T-helper 2 cell treated with Interferon-gamma antibody and Interleukin-4, amounts not matched to agents 5 μg/mL and 100 μg/mL, for 36 hours (primary cell): ENCODE results near the gene CXCL5.
A peak's percentile ranks its signal among the peaks of the same experiment; 100 is the strongest.

ENCODE experiments used
- DNase-seq: peaks from one replicate; pipeline ENCODE4 v3.0.0; 2021; ENCODE audit warnings: low spot score
- H3K27ac Mint-ChIP-seq: one replicate; pipeline ENCODE4 v1.8.0; 2021; ENCODE audit warnings: mild to moderate bottlenecking, mixed read lengths
- H3K27me3 Mint-ChIP-seq: one replicate; pipeline ENCODE4 v1.8.0; 2021; ENCODE audit warnings: low read depth, mixed read lengths
- H3K36me3 Mint-ChIP-seq: one replicate; pipeline ENCODE4 v1.8.0; 2021; ENCODE audit warnings: low read depth, mixed read lengths
- H3K4me1 Mint-ChIP-seq: one replicate; pipeline ENCODE4 v1.8.0; 2021; ENCODE audit warnings: low read depth, mixed read lengths
- H3K4me3 Mint-ChIP-seq: one replicate; pipeline ENCODE4 v1.8.0; 2022; ENCODE audit warnings: mild to moderate bottlenecking, moderate library complexity, mixed read lengths
- H3K9me3 Mint-ChIP-seq: one replicate; pipeline ENCODE4 v1.8.0; 2021; ENCODE audit warnings: mixed read lengths

The CXCL5 gene

GRCh38 chr4:74031576-74031975, 33.1 kb upstream of the CXCL5 start:
- no peak for DNase-seq
- Mint-ChIP-seq H3K27me3 (peaks cover 11% of the 10 kb centered on the region), H3K27ac (no peak overlapping the region), H3K4me3 (no peak overlapping the region), H3K9me3 (peaks cover 5% of the 10 kb centered on the region), H3K4me1 (no peaks in the 10 kb centered on the region), H3K36me3 (no peaks in the 10 kb centered on the region)

DNA sequence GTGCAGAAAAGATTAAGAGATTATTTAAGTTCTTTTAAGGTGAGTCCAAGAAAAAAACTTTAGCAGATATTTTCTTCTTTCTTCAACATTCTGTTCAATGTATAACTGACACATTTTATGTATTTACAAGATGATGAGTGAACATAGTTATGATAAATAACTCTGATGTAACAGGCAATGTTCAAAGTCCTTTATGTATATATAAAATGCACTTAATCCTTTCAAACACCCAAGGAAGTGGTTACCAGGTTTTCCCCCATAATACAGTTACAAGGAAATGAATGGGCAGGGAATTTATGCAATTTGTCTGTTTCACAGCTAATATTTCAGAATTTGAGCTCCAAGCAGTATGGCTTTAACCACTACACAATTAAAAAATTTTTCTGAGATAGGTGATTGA, 31.8 kb upstream of the CXCL5 start:
- Mint-ChIP-seq H3K27me3 (peaks cover 3% of the 10 kb centered on the region), H3K36me3 (no peaks in the 10 kb centered on the region), H3K4me3 (no peak overlapping the region), H3K9me3 (peaks cover 8% of the 10 kb centered on the region), H3K4me1 (no peaks in the 10 kb centered on the region), H3K27ac (no peak overlapping the region)
- no peak for DNase-seq

DNA sequence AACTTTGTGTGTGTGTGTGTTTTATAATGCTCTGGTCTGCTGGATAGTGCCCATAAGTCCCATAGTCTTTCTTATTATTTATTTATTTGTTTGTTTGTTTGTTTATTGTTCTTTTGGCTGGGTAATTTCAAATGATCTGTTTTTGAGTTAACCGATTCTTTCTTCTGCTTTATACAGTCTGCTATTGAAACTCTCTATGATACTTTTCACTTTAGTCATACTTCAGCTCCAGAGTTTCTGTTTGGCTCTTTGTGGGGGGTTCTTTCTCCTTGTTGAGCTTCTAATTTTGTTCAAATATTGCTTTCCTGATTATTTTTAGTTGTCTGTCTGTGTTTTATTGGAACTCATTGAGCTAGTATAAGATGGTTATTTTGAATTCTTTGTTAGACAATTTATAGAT, 30.0 kb upstream of the CXCL5 start:
- Mint-ChIP-seq H3K4me1 (no peaks in the 10 kb centered on the region), H3K27ac (no peak overlapping the region), H3K27me3 (peaks cover 3% of the 10 kb centered on the region), H3K9me3 (peaks cover 8% of the 10 kb centered on the region), H3K36me3 (no peaks in the 10 kb centered on the region), H3K4me3 (no peak overlapping the region)
- DNase-seq: no peak

DNA sequence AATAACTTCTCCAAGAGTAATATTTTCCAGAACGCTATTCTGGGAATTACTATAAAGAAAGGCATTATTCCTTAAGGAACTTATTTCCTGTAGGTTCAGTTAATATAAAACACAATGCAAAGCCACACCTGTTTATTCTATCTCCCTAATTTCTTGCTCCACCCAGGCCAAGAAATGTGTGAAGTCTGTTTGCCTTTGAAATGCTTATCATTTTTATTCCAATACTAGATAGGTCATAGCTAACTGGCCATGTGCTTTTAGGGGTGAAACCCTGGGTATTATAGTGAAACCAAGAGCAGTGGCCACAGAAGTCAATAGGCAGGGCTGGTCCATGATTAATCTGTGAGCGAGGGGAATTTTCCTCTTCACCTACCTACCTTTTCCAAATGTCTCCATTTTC, 25.2 kb upstream of the CXCL5 start:
- Mint-ChIP-seq H3K4me3 (no peak overlapping the region), H3K36me3 (no peaks in the 10 kb centered on the region), H3K27ac (no peak overlapping the region), H3K4me1 (peaks cover 2% of the 10 kb centered on the region), H3K27me3 (peaks cover 3% of the 10 kb centered on the region), H3K9me3 (peaks cover 8% of the 10 kb centered on the region)
- DNase-seq: no peak

- Mint-ChIP-seq H3K27ac (no peak overlapping the region), H3K4me1 (peaks cover 6% of the 10 kb centered on the region), H3K9me3 (peaks cover 4% of the 10 kb centered on the region), H3K4me3 (no peak overlapping the region), H3K36me3 (no peaks in the 10 kb centered on the region), H3K27me3 (no peaks in the 10 kb centered on the region)
- DNase-seq: no peak
These were observed 23.1 kb upstream of the CXCL5 start for GRCh38 chr4:74021601-74022000.

DNA sequence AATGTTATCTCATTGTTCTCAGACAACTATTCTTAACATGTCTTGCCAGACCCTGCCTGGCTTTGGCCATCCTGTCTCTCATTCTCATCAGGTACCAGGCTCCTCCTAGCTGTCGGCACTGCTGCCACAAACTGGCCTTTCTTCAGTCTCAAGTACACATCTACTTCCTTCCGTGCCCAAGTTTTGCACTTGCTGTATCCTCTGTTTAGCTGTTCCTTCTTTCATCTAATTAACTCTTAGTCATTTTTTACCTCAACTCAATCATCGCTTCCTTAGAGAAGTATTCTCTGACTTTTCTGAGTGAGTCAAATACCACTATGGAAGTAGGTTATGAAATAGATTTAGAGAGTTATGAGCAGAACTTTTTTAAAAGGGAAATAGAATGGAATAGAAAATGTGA, 20.3 kb upstream of the CXCL5 start:
- H3K4me1 Mint-ChIP-seq: peaks cover 18% of the 10 kb centered on the region
- no peak overlapping the region for H3K27ac Mint-ChIP-seq
- no peak for DNase-seq
- H3K4me3 Mint-ChIP-seq: no peak overlapping the region
- H3K27me3 Mint-ChIP-seq: no peaks in the 10 kb centered on the region
- H3K36me3 Mint-ChIP-seq: no peaks in the 10 kb centered on the region
- H3K9me3 Mint-ChIP-seq: no peaks in the 10 kb centered on the region

GRCh38 chr4:74018116-74018515, 19.6 kb upstream of the CXCL5 start:
- Mint-ChIP-seq H3K27me3 (no peaks in the 10 kb centered on the region), H3K36me3 (no peaks in the 10 kb centered on the region), H3K4me1 (peaks cover 18% of the 10 kb centered on the region), H3K4me3 (no peak overlapping the region), H3K27ac (no peak overlapping the region), H3K9me3 (no peaks in the 10 kb centered on the region)
- DNase-seq: no peak

- Mint-ChIP-seq H3K4me3 (peak overlapping the region; percentile 16), H3K27ac (peak overlapping the region; percentile 21), H3K27me3 (no peaks in the 10 kb centered on the region), H3K36me3 (no peaks in the 10 kb centered on the region), H3K4me1 (peaks cover 18% of the 10 kb centered on the region), H3K9me3 (no peaks in the 10 kb centered on the region)
- DNase-seq: no peak
These were observed 17.6 kb upstream of the CXCL5 start for GRCh38 chr4:74016068-74016467.

GRCh38 chr4:74015126-74015780, 16.8 kb upstream of the CXCL5 start:
- no peak for DNase-seq
- peaks cover 18% of the 10 kb centered on the region for H3K4me1 Mint-ChIP-seq
- H3K4me3 Mint-ChIP-seq: no peak overlapping the region
- H3K27ac Mint-ChIP-seq: peak overlapping the region; percentile 1
- H3K9me3 Mint-ChIP-seq: no peaks in the 10 kb centered on the region
- H3K27me3 Mint-ChIP-seq: no peaks in the 10 kb centered on the region
- H3K36me3 Mint-ChIP-seq: no peaks in the 10 kb centered on the region

- no peak for DNase-seq
- Mint-ChIP-seq H3K4me3 (no peak overlapping the region), H3K4me1 (peaks cover 18% of the 10 kb centered on the region), H3K27me3 (no peaks in the 10 kb centered on the region), H3K36me3 (no peaks in the 10 kb centered on the region), H3K9me3 (no peaks in the 10 kb centered on the region), H3K27ac (no peak overlapping the region)
These were observed 15.9 kb upstream of the CXCL5 start for GRCh38 chr4:74014332-74014731.

- Mint-ChIP-seq H3K4me1 (peaks cover 14% of the 10 kb centered on the region), H3K27ac (no peak overlapping the region), H3K36me3 (no peaks in the 10 kb centered on the region), H3K9me3 (no peaks in the 10 kb centered on the region), H3K27me3 (no peaks in the 10 kb centered on the region), H3K4me3 (no peak overlapping the region)
- no peak for DNase-seq
These were observed 14.8 kb upstream of the CXCL5 start for GRCh38 chr4:74013264-74013663.

GRCh38 chr4:74012130-74012529, 13.7 kb upstream of the CXCL5 start:
- H3K9me3 Mint-ChIP-seq: no peaks in the 10 kb centered on the region
- no peak overlapping the region for H3K27ac Mint-ChIP-seq
- no peak for DNase-seq
- H3K4me3 Mint-ChIP-seq: no peak overlapping the region
- H3K36me3 Mint-ChIP-seq: no peaks in the 10 kb centered on the region
- H3K27me3 Mint-ChIP-seq: no peaks in the 10 kb centered on the region
- peaks cover 14% of the 10 kb centered on the region for H3K4me1 Mint-ChIP-seq

DNA sequence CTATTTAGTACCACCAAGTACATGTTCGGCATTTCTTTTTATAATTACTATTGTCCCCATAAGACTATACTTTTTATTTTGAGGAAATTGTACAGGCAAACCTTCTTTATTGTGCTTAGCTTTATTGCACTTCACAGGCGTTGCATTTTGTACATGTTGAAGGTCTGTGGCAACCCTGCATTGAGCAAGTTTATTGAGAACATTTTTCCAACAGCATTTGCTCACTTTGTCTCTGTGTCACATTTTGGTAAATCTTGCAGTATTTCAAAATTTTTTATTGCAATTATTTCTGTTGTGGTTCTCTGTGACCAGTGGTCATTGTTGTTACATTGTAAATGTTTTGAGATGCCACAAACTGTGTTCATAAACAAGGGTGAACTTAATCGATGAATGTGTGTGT, 10.8 kb upstream of the CXCL5 start:
- no peak for DNase-seq
- H3K27ac Mint-ChIP-seq: no peak overlapping the region
- H3K36me3 Mint-ChIP-seq: no peaks in the 10 kb centered on the region
- no peaks in the 10 kb centered on the region for H3K4me1 Mint-ChIP-seq
- no peaks in the 10 kb centered on the region for H3K9me3 Mint-ChIP-seq
- no peak overlapping the region for H3K4me3 Mint-ChIP-seq
- no peaks in the 10 kb centered on the region for H3K27me3 Mint-ChIP-seq

DNA sequence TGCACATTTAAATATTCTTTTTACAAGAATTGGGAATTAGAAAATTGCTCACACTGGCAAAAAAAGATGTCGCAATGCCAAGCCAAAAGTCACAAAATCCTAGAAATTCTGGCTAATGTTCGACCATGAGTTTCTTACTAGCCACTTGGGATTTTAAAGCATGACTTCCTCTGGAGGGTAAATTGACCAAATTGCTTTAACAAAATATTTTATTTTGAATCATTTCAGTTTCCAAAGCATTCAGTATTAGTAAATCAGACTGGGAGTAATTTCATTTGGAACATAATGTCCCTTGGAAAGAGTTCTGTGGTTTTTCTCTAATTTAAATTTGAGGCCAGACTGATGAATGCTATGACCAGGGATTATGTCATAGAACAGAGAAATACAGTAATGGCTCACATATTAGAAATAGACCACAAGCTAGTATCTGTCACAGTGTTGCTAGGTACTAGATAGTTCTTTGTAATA, 7.6 kb upstream of the CXCL5 start:
- H3K27ac Mint-ChIP-seq: no peak overlapping the region
- H3K4me3 Mint-ChIP-seq: no peak overlapping the region
- H3K27me3 Mint-ChIP-seq: no peaks in the 10 kb centered on the region
- H3K9me3 Mint-ChIP-seq: no peaks in the 10 kb centered on the region
- H3K4me1 Mint-ChIP-seq: no peaks in the 10 kb centered on the region
- DNase-seq: no peak
- no peaks in the 10 kb centered on the region for H3K36me3 Mint-ChIP-seq

DNA sequence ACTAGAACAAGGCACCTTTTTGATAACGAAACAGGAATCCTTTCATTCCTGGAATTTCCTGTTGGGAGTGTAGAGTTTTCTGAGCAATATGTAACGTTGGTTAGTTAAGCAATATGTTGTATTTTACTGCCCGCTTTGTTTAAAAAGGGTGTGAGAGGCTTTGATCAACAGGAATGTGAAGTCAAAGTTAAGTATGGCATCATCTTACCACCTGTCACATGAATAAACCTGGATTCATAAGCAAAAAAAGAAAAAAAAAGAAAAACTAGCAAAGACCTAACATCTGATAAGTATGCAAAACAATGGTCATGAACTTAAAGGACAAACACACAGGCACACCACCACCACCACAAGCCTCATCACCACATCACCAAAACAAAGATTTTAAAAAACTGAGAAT, 7.1 kb upstream of the CXCL5 start:
- Mint-ChIP-seq H3K4me1 (no peaks in the 10 kb centered on the region), H3K27me3 (no peaks in the 10 kb centered on the region), H3K4me3 (no peak overlapping the region), H3K36me3 (no peaks in the 10 kb centered on the region), H3K27ac (no peak overlapping the region), H3K9me3 (no peaks in the 10 kb centered on the region)
- DNase-seq: no peak
